ENCODE data around the gene COL2A1. TPM values are rescaled to one million over a fixed set of nuclear protein-coding genes. Genes with fewer than 3 reads are reported as not detected.

The COL2A1 gene
- total and polyA plus RNA-seq, 12 donors, result 0.03 to 0.17 (median 0.07) TPM; not detected in 9

DNA sequence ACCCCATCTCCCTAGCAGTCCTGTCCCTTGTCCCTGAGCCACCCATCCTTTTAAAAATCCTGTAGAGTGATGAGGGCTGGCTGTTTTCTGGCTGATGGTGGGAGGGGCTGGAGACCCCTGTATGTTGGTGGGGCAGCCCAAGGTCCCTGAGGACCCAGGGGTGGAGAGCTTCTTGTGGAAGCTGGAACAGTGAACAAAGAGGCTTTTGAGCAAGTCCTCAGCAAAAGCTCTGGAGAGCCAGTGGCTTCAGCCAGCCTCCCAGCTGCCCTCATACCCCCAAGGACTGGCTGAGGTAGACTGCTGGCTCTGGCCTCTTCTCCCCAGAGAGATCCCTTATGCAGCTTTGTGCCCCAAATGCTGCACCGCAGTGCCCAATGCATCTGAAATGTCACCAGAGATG, 29.2 kb upstream of the COL2A1 start:
- no peak for ATAC-seq
- WGBS, 2 donors, result 89 to 93% methylated on average over 1 of the region's 1 CpG
- H3K9me3 ChIP-seq, result no peaks in the 10 kb centered on the region
- H3K4me1 ChIP-seq, result peaks cover 0 to 11% (median 0%) of the 10 kb centered on the region in 9 donors
- DNase-seq, result no peak
- TF ChIP-seq, protein P1, sequence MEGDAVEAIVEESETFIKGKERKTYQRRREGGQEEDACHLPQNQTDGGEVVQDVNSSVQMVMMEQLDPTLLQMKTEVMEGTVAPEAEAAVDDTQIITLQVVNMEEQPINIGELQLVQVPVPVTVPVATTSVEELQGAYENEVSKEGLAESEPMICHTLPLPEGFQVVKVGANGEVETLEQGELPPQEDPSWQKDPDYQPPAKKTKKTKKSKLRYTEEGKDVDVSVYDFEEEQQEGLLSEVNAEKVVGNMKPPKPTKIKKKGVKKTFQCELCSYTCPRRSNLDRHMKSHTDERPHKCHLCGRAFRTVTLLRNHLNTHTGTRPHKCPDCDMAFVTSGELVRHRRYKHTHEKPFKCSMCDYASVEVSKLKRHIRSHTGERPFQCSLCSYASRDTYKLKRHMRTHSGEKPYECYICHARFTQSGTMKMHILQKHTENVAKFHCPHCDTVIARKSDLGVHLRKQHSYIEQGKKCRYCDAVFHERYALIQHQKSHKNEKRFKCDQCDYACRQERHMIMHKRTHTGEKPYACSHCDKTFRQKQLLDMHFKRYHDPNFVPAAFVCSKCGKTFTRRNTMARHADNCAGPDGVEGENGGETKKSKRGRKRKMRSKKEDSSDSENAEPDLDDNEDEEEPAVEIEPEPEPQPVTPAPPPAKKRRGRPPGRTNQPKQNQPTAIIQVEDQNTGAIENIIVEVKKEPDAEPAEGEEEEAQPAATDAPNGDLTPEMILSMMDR (IDR thresholded peaks at IDR 0.05), result no peak
- H3K27me3 ChIP-seq, result peaks cover 0 to 5% (median 0%) of the 10 kb centered on the region in 7 donors
- no peak overlapping the region for H3K4me3 ChIP-seq
- H3K27ac ChIP-seq, result no peak overlapping the region
- intact Hi-C loops (cut with DNase I), result no loop called here
- no peaks in the 10 kb centered on the region for H3K36me3 ChIP-seq

DNA sequence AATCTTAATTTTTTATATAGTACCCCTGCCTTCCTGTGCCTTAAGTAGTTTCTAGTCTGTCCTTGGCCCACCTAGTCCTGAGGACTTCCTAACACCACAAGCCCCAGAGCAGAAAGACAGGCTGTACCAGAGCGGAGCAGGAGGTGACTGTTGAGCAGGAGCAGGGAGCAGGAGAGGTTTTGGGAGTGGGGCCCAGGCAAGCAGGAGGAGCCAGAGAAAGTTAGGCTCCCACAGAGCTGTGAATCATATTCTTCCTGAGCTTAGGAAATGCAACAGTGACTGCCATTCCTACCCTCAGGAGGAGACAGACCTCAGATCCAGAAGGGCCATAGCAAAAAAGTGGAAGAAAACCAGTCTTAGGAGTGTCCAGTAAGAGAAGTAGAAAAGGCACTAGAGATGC, 28.3 kb upstream of the COL2A1 start:
- DNase-seq (no peak), ATAC-seq (no peak)
- 93 to 100% methylated on average over 1 of the region's 1 CpG for WGBS, 2 donors
- intact Hi-C loops (cut with DNase I), result no loop called here
- Histone ChIP-seq H3K4me1 (peaks cover 0 to 7% (median 0%) of the 10 kb centered on the region in 9 donors), H3K27ac (no peak overlapping the region), H3K27me3 (peaks cover 0 to 5% (median 0%) of the 10 kb centered on the region in 7 donors), H3K36me3 (no peaks in the 10 kb centered on the region), H3K9me3 (no peaks in the 10 kb centered on the region), H3K4me3 (no peak overlapping the region)
- TF ChIP-seq, protein P1 (IDR thresholded peaks at IDR 0.05), result no peak

DNA sequence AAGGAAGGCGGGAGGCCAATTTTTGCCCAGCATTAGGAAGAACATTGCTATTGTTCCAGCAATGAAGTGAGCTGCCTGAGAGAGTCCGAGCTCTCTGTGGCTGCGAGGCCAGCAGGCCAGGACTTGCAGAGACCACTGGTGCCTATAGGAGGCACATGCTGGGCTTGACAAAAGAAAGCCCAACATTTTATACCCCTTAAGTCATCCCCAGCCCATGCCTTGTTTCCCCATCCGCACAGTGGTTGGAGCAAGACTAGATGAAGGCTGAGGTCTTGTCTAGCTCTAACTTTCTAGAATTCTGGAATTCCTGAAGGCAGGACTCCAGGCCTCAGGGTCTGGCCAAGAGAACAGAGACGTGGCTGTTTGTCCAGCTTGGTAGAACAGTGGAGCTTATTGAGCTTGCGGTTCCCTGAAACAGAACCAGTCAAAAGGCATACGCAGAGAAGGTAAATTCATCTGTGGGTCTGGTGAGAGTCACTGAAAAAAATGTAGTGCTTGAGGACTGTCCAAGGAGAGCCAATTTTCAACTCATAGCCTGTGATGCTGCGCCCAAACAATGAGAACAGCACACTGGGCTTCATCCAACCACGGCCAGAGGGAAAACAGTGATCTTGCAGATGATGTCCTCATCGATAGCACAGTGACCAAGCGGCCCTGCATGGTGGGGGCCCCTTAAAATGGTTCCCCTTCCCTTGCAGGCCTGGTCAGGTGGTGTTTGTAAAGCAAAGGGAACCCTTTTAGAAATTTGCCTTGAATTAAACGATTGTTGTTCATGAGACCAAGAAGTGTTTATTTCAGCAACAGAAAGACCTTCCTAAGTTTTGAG, 27.1 kb upstream of the COL2A1 start:
- intact Hi-C loops (cut with DNase I), result no loop called here
- H3K27ac ChIP-seq, result no peak overlapping the region
- 92 to 93% methylated on average over 12 of the region's 12 CpGs for WGBS, 2 donors
- peaks cover 0 to 5% (median 0%) of the 10 kb centered on the region in 9 donors for H3K4me1 ChIP-seq
- ATAC-seq, result no peak
- TF ChIP-seq, protein P1 (IDR thresholded peaks at IDR 0.05), result no peak
- H3K9me3 ChIP-seq, result no peaks in the 10 kb centered on the region
- no peak for DNase-seq
- peaks cover 0 to 10% (median 0%) of the 10 kb centered on the region in 7 donors for H3K27me3 ChIP-seq
- H3K36me3 ChIP-seq, result no peaks in the 10 kb centered on the region
- H3K4me3 ChIP-seq, result no peak overlapping the region

DNA sequence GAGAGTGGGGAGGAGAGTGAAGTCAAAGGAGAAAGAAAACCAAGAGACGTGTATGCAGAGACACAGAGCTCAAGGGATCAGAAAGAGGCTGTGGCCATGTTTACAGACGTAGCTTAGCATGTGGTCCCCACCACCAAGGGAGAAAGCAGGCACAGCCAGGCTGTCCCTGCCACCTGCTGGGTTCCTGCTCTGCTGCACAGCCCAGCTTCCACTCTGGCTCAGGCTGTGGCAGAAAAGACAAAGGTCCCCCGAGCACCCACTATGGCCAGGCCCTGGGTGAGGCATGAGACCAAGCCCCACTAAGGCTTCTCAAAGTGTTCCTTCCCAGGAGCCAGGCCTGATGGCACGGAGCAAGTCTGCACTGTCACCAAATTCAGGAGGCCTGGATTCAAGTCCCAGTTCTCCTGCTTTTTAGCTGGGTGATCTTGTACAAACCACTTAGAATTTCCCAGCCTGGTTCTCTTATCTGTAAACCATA, 25.9 kb upstream of the COL2A1 start:
- Histone ChIP-seq H3K36me3 (no peaks in the 10 kb centered on the region), H3K9me3 (no peaks in the 10 kb centered on the region), H3K27ac (no peak overlapping the region), H3K4me3 (no peak overlapping the region), H3K27me3 (peaks cover 0 to 10% (median 0%) of the 10 kb centered on the region in 7 donors), H3K4me1 (peaks cover 0 to 5% (median 0%) of the 10 kb centered on the region in 9 donors)
- no peak for DNase-seq
- TF ChIP-seq, protein P1 (IDR thresholded peaks at IDR 0.05), result peak in 2 of 9 donors; percentile 13 to 19
- ATAC-seq, result peak in 4 of 8 donors; percentile 27 to 38 (median 33)
- 71 to 76% methylated on average over 4 of the region's 4 CpGs for WGBS, 2 donors
- intact Hi-C loops (cut with DNase I), result no loop called here
